ENCODE results near the gene OAT.

OAT gene

GRCh38 chr10:124381011-124381611 is 37.6 kb downstream of the OAT start:
- H3K4me3 ChIP-seq (ENCODE audit: low read length), result no peak overlapping the region
- H3K9ac ChIP-seq (ENCODE audit: low read depth, low read length), result no peak overlapping the region
- H3K27me3 ChIP-seq (ENCODE audit: insufficient read depth, low read length), result peaks cover 7% of the 10 kb centered on the region; the same call in 1 of the 2 replicates
- H3K27ac ChIP-seq (ENCODE audit: low read length), result no peak overlapping the region
- no peaks in the 10 kb centered on the region; the same call in 1 of the 2 replicates for H3K4me1 ChIP-seq (ENCODE audit: insufficient read depth, low read length)
- H3K36me3 ChIP-seq (ENCODE audit: insufficient read depth, low read depth, low read length), result no peaks in the 10 kb centered on the region
- H3K9me3 ChIP-seq (ENCODE audit: insufficient read depth, low read depth, low read length), result no peaks in the 10 kb centered on the region

GRCh38 chr10:124380256-124380995 is 38.3 kb downstream of the OAT start:
- Histone ChIP-seq H3K4me1 (ENCODE audit: insufficient read depth, low read length) (no peaks in the 10 kb centered on the region), H3K36me3 (ENCODE audit: insufficient read depth, low read depth, low read length) (no peaks in the 10 kb centered on the region), H3K9ac (ENCODE audit: low read depth, low read length) (no peak overlapping the region), H3K4me3 (ENCODE audit: low read length) (no peak overlapping the region), H3K27me3 (ENCODE audit: insufficient read depth, low read length) (peaks cover 7% of the 10 kb centered on the region; the same call in 1 of the 2 replicates), H3K9me3 (ENCODE audit: insufficient read depth, low read depth, low read length) (no peaks in the 10 kb centered on the region), H3K27ac (ENCODE audit: low read length) (no peak overlapping the region)

- no peak overlapping the region for H3K27ac ChIP-seq (ENCODE audit: low read length)
Observed at GRCh38 chr10:124379609-124380193, 39.0 kb downstream of the OAT start.

DNA sequence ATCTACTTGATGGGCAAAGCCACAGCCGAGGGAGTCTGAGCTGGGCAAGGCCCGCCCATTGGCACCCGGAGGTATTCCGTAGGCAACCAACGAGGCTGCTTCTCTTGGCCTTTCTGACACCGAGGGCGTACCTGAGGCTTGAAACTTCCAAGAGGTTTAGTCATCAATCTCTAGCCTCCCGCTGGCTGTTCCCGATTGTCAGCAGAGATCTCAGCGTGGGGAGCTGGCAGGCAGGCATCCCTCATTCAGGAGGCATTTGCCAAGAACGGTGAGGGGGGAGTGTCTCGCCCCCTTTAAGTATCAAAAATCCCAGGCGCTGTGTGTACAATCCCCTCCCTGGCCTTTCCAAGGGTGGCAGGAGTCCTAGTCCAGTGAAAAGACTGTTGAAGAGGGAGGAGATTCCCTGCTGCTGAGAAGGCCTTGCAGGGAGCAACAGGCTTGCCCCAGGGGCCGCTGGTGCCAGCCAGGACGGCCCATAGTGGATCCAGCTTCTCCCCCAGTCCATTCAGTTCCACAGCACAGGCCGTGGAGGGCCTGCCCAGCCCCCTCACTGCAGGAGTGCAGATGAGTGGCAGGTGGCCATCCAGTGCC is 39.7 kb downstream of the OAT start:
- no peak overlapping the region for H3K27ac ChIP-seq (ENCODE audit: low read length)
- H3K4me1 ChIP-seq (ENCODE audit: insufficient read depth, low read length), result peaks cover 5% of the 10 kb centered on the region; the same call in 1 of the 2 replicates
- H3K9me3 ChIP-seq (ENCODE audit: insufficient read depth, low read depth, low read length), result no peaks in the 10 kb centered on the region

More at GRCh38 chr10:124379609-124380193, 39.0 kb downstream of the OAT start:
- Histone ChIP-seq H3K9ac (ENCODE audit: low read depth, low read length) (no peak overlapping the region), H3K4me3 (ENCODE audit: low read length) (no peak overlapping the region), H3K9me3 (ENCODE audit: insufficient read depth, low read depth, low read length) (no peaks in the 10 kb centered on the region), H3K27me3 (ENCODE audit: insufficient read depth, low read length) (peaks cover 7% of the 10 kb centered on the region; the same call in 1 of the 2 replicates), H3K4me1 (ENCODE audit: insufficient read depth, low read length) (peaks cover 3% of the 10 kb centered on the region; the same call in 1 of the 2 replicates), H3K36me3 (ENCODE audit: insufficient read depth, low read depth, low read length) (no peaks in the 10 kb centered on the region)

GRCh38 chr10:124378271-124378670 is 40.5 kb downstream of the OAT start:
- Histone ChIP-seq H3K9me3 (ENCODE audit: insufficient read depth, low read depth, low read length) (no peaks in the 10 kb centered on the region), H3K4me3 (ENCODE audit: low read length) (no peak overlapping the region), H3K36me3 (ENCODE audit: insufficient read depth, low read depth, low read length) (no peaks in the 10 kb centered on the region), H3K9ac (ENCODE audit: low read depth, low read length) (no peak overlapping the region), H3K27me3 (ENCODE audit: insufficient read depth, low read length) (peaks cover 7% of the 10 kb centered on the region; the same call in 1 of the 2 replicates), H3K4me1 (ENCODE audit: insufficient read depth, low read length) (peaks cover 5% of the 10 kb centered on the region; the same call in 1 of the 2 replicates), H3K27ac (ENCODE audit: low read length) (no peak overlapping the region)

More for the DNA sequence above, 39.7 kb downstream of the OAT start:
- H3K4me3 ChIP-seq (ENCODE audit: low read length), result no peak overlapping the region
- no peak overlapping the region for H3K9ac ChIP-seq (ENCODE audit: low read depth, low read length)
- H3K27me3 ChIP-seq (ENCODE audit: insufficient read depth, low read length), result peaks cover 7% of the 10 kb centered on the region; the same call in 1 of the 2 replicates
- no peaks in the 10 kb centered on the region for H3K36me3 ChIP-seq (ENCODE audit: insufficient read depth, low read depth, low read length)

DNA sequence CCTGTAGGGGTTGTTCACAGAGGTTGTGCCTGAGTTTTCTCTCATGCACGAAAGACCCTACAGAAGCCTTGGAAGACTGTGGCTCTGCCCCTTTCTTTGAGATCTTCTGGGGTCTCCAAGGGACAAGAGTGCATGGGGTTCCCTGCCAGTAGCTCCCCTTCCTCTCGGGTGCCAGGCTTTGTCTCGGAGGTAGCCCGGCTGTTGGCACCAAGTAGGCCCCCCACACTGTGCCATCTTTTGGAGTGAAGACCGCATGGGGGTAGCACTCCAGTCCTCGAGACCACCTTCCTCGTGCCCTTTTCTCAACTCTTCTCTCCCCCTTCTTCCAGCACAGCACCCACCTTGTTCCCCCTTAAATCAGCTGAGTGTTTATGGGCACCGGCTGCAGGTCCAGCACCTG is 41.6 kb downstream of the OAT start:
- H3K27me3 ChIP-seq (ENCODE audit: insufficient read depth, low read length), result peaks cover 7% of the 10 kb centered on the region; the same call in 1 of the 2 replicates
- H3K4me3 ChIP-seq (ENCODE audit: low read length), result no peak overlapping the region
- no peak overlapping the region for H3K9ac ChIP-seq (ENCODE audit: low read depth, low read length)
- no peaks in the 10 kb centered on the region for H3K9me3 ChIP-seq (ENCODE audit: insufficient read depth, low read depth, low read length)
- peaks cover 5% of the 10 kb centered on the region; the same call in 1 of the 2 replicates for H3K4me1 ChIP-seq (ENCODE audit: insufficient read depth, low read length)
- no peak overlapping the region for H3K27ac ChIP-seq (ENCODE audit: low read length)
- no peaks in the 10 kb centered on the region for H3K36me3 ChIP-seq (ENCODE audit: insufficient read depth, low read depth, low read length)

DNA sequence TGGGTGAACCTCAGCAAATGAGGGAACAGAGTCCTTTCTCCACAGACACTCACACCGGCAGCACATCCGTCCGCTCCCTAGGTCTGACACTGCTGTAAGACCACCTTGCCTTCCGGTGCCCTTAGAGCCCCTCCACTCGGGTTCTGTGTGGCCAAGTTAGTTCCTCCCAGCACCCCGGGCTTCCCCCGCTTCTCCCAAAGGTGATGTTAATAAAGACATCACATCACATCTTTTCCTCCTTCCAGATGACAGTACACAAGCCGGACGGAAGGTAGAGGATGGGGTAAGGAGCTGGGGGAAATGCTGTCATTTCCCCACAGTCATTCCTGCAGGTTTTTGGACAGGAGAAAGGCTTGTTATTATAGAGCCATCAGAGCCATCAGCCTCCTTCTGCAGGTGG is 42.3 kb downstream of the OAT start:
- no peak overlapping the region for H3K9ac ChIP-seq (ENCODE audit: low read depth, low read length)
- H3K27ac ChIP-seq (ENCODE audit: low read length), result no peak overlapping the region
- peaks cover 7% of the 10 kb centered on the region; the same call in 1 of the 2 replicates for H3K27me3 ChIP-seq (ENCODE audit: insufficient read depth, low read length)
- no peaks in the 10 kb centered on the region for H3K36me3 ChIP-seq (ENCODE audit: insufficient read depth, low read depth, low read length)
- H3K4me1 ChIP-seq (ENCODE audit: insufficient read depth, low read length), result peaks cover 5% of the 10 kb centered on the region; the same call in 1 of the 2 replicates
- no peaks in the 10 kb centered on the region for H3K9me3 ChIP-seq (ENCODE audit: insufficient read depth, low read depth, low read length)
- no peak overlapping the region for H3K4me3 ChIP-seq (ENCODE audit: low read length)

- Histone ChIP-seq H3K9ac (ENCODE audit: low read depth, low read length) (no peak overlapping the region), H3K36me3 (ENCODE audit: insufficient read depth, low read depth, low read length) (no peaks in the 10 kb centered on the region), H3K27ac (ENCODE audit: low read length) (no peak overlapping the region)
Observed at GRCh38 chr10:124375691-124376090, 43.0 kb downstream of the OAT start.

DNA sequence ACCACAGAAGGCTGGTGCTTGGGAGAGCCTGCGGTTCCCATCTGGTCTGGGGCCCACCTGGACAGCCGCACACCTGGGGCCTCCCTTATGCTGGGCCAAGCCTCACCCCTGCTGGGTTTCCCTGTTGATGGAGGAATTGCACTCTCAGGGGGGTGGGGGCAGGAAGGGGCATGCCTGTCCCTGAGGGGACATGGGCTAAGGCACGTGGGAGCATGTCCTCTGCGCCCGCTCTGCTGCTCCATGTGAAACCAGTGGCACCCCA is 43.4 kb downstream of the OAT start:
- Histone ChIP-seq H3K9ac (ENCODE audit: low read depth, low read length) (no peak overlapping the region), H3K36me3 (ENCODE audit: insufficient read depth, low read depth, low read length) (no peaks in the 10 kb centered on the region), H3K27ac (ENCODE audit: low read length) (no peak overlapping the region), H3K4me1 (ENCODE audit: insufficient read depth, low read length) (peaks cover 5% of the 10 kb centered on the region; the same call in 1 of the 2 replicates), H3K9me3 (ENCODE audit: insufficient read depth, low read depth, low read length) (no peaks in the 10 kb centered on the region), H3K4me3 (ENCODE audit: low read length) (no peak overlapping the region), H3K27me3 (ENCODE audit: insufficient read depth, low read length) (no peaks in the 10 kb centered on the region; the same call in 1 of the 2 replicates)

More at GRCh38 chr10:124375691-124376090, 43.0 kb downstream of the OAT start:
- H3K4me3 ChIP-seq (ENCODE audit: low read length), result no peak overlapping the region
- H3K27me3 ChIP-seq (ENCODE audit: insufficient read depth, low read length), result peaks cover 4% of the 10 kb centered on the region; the same call in 1 of the 2 replicates
- peaks cover 5% of the 10 kb centered on the region; the same call in 1 of the 2 replicates for H3K4me1 ChIP-seq (ENCODE audit: insufficient read depth, low read length)
- no peaks in the 10 kb centered on the region for H3K9me3 ChIP-seq (ENCODE audit: insufficient read depth, low read depth, low read length)

- H3K4me1 ChIP-seq (ENCODE audit: insufficient read depth, low read length), result peaks cover 5% of the 10 kb centered on the region; the same call in 1 of the 2 replicates
- no peak overlapping the region for H3K4me3 ChIP-seq (ENCODE audit: low read length)
- H3K27me3 ChIP-seq (ENCODE audit: insufficient read depth, low read length), result no peaks in the 10 kb centered on the region; the same call in 1 of the 2 replicates
- H3K9me3 ChIP-seq (ENCODE audit: insufficient read depth, low read depth, low read length), result no peaks in the 10 kb centered on the region
- no peak overlapping the region for H3K9ac ChIP-seq (ENCODE audit: low read depth, low read length)
- H3K36me3 ChIP-seq (ENCODE audit: insufficient read depth, low read depth, low read length), result no peaks in the 10 kb centered on the region
- no peak overlapping the region for H3K27ac ChIP-seq (ENCODE audit: low read length)
Observed at GRCh38 chr10:124374535-124375352, 44.0 kb downstream of the OAT start.

GRCh38 chr10:124372899-124373298 is 45.8 kb downstream of the OAT start:
- H3K27me3 ChIP-seq (ENCODE audit: insufficient read depth, low read length), result no peaks in the 10 kb centered on the region; the same call in 1 of the 2 replicates
- no peak overlapping the region for H3K27ac ChIP-seq (ENCODE audit: low read length)
- no peak overlapping the region for H3K9ac ChIP-seq (ENCODE audit: low read depth, low read length)
- H3K9me3 ChIP-seq (ENCODE audit: insufficient read depth, low read depth, low read length), result no peaks in the 10 kb centered on the region
- H3K4me1 ChIP-seq (ENCODE audit: insufficient read depth, low read length), result peaks cover 5% of the 10 kb centered on the region; the same call in 1 of the 2 replicates
- H3K36me3 ChIP-seq (ENCODE audit: insufficient read depth, low read depth, low read length), result no peaks in the 10 kb centered on the region
- no peak overlapping the region for H3K4me3 ChIP-seq (ENCODE audit: low read length)
